Ascending aorta (tissue), 2 donors: ENCODE measurements around the gene MITF. TPM values are rescaled to one million over a fixed set of nuclear protein-coding genes. Genes with fewer than 3 reads are reported as not detected.

ENCODE experiments used
- DNase-seq, 2 donors: peaks; one replicate each; pipeline ENCODE4 v3.0.0-alpha.2; 2019; ENCODE audit warnings: low spot score in 2 of 2
- H3K27ac ChIP-seq, 2 donors: fragments of 200-600 bp; sonication (generic); one replicate each; pipeline ENCODE4 v1.5.1; 2016 to 2017; ENCODE audit warnings: mild to moderate bottlenecking in 1 of 2
- H3K27me3 ChIP-seq: fragments of 200-600 bp; sonication (generic); one replicate; pipeline ENCODE4 v1.5.1; 2017
- H3K36me3 ChIP-seq, 2 donors: fragments of 200-600 bp; sonication (generic); one replicate each; pipeline ENCODE4 v1.5.1; 2016
- H3K4me1 ChIP-seq, 2 donors: fragments of 200-600 bp; sonication (generic); one replicate each; pipeline ENCODE4 v1.5.1; 2016 to 2017; ENCODE audit warnings: mild to moderate bottlenecking in 1 of 2
- H3K4me3 ChIP-seq, 2 donors: fragments of 200-600 bp; sonication (generic); one replicate each; pipeline ENCODE4 v1.5.1; 2016 to 2017; ENCODE audit warnings: mild to moderate bottlenecking in 1 of 2
- H3K9me3 ChIP-seq, 2 donors: fragments of 200-600 bp; sonication (generic); one replicate each; pipeline ENCODE4 v1.5.1; 2016
- CTCF ChIP-seq, 3 experiments: fragments of 200-600 bp in 2 of 3; fragments of 450-650 bp in 1 of 3; sonication (generic) in 2 of 3; IDR thresholded peaks; one replicate each; pipeline ENCODE4 v1.5.1; 2016 to 2019; ENCODE audit warnings: antibody characterized with exemption in 3 of 3, mild to moderate bottlenecking in 1 of 3, moderate library complexity in 1 of 3
- intact Hi-C: fragments of 100-400 bp; cut with DNase I; formaldehyde crosslinking; loops from one replicate; pipeline ENCODE4 v1.15.1; 2023
- total RNA-seq: library from RNA; depleted of rRNA; stranded (reverse); fragments of >200 nt; gene quantifications from one replicate; pipeline ENCODE4 v1.1.0, GENCODE V29; 2016

Gene MITF
- total RNA-seq, 1 donor from 2014 or later = 27.4 TPM

DNA sequence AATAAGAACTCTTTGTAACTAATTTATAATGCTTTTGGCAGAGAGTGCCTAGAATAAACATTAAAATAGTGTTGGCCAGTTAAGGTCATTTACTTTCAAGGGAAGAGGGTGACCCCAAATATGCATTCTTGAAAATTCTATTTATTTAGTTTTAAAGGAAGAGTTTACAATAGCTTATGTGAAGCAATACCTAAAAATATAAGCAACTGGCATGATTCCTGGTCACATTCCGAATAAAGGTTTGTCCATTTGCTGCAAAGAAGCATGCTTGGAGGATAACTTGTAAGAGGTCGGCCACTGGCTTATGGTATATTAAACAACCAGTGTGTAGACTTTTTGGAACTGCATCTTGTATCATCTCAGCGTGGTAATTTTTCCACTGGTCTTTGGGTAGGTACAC is 10.2 kb downstream of the MITF start:
- Histone ChIP-seq H3K36me3 (no peaks in the 10 kb centered on the region), H3K4me3 (no peak overlapping the region), H3K9me3 (peaks cover 0 to 10% of the 10 kb centered on the region in 2 donors), H3K27ac (no peak overlapping the region), H3K27me3 (no peaks in the 10 kb centered on the region), H3K4me1 (peaks cover 10 to 39% of the 10 kb centered on the region in 2 donors)
- intact Hi-C loops = no loop called here
- TF ChIP-seq CTCF (IDR thresholded peaks at IDR 0.05) = no peak
- DNase-seq = no peak

- Histone ChIP-seq H3K4me3 (no peak overlapping the region), H3K27me3 (no peaks in the 10 kb centered on the region), H3K27ac (no peak overlapping the region), H3K9me3 (peaks cover 0 to 10% of the 10 kb centered on the region in 2 donors), H3K36me3 (no peaks in the 10 kb centered on the region), H3K4me1 (peaks cover 10 to 33% of the 10 kb centered on the region in 2 donors)
- no peak for DNase-seq
- no peak for TF ChIP-seq CTCF (IDR thresholded peaks at IDR 0.05)
- intact Hi-C loops = no loop called here
Observed at GRCh38 chr3:69750549-69750948, 11.3 kb downstream of the MITF start.

DNA sequence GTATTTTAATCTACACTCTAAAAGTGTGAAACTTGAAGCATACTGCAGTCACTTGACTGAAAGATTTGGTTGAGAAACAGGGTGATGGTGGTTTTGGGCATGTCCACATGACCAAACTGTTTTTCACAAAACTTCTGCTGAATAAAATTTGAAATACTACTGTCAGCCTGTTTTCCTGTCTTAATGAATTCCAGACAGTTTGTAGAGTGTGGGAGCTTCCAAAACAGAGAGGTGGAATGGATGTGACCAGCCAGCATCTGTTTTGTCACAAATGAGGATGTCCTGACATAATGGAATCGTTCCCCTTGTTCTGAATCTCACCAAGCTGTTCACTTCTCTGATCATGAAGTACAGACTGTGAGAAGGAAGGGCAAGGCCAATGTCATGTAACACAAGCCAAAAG is 11.8 kb downstream of the MITF start:
- no peak overlapping the region for H3K27ac ChIP-seq
- peaks cover 10 to 29% of the 10 kb centered on the region in 2 donors for H3K4me1 ChIP-seq
- no peak for TF ChIP-seq CTCF (IDR thresholded peaks at IDR 0.05)
- H3K36me3 ChIP-seq = no peaks in the 10 kb centered on the region
- DNase-seq = no peak
- no peaks in the 10 kb centered on the region for H3K27me3 ChIP-seq
- intact Hi-C loops = no loop called here
- H3K9me3 ChIP-seq = peaks cover 0 to 10% of the 10 kb centered on the region in 2 donors
- no peak overlapping the region for H3K4me3 ChIP-seq

- H3K27ac ChIP-seq = no peak overlapping the region
- no peak overlapping the region for H3K4me3 ChIP-seq
- no peaks in the 10 kb centered on the region for H3K36me3 ChIP-seq
- intact Hi-C loops = no loop called here
- peaks cover 2 to 18% of the 10 kb centered on the region in 2 donors for H3K4me1 ChIP-seq
- no peak for DNase-seq
- H3K27me3 ChIP-seq = no peaks in the 10 kb centered on the region
- TF ChIP-seq CTCF (IDR thresholded peaks at IDR 0.05) = no peak
- H3K9me3 ChIP-seq = peaks cover 0 to 10% of the 10 kb centered on the region in 2 donors
Observed at GRCh38 chr3:69752241-69752640, 13.0 kb downstream of the MITF start.

DNA sequence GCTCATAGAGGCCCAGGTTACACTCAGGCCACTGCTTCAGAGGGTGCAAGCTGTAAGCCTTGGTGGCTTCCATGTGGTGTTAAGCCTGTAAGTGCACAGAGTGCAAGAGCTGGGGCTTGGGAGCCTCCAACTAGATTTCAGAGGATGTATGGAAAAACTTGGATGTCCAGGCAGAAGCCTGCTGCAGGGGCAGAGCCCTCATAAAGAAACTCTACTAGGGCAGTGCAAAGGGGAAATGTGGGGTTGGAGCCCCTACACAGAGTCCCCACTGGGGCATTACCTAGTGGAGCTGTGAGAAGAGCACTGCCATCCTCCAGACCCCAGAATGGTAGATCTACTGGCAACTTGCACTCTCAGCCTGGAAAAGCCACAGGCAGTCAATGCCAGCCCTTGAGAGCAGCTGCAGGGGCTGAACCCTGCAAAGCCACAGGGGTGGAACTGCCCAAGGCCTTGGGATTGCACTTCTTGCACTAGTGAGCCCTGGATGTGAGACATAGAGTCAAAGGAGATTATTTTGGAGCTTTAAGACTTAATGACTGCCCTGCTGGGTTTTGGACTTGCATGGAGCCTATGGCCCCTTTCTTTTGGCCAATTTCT is 14.0 kb downstream of the MITF start:
- no peak overlapping the region for H3K4me3 ChIP-seq
- intact Hi-C loops = loop anchor here (1.0 kb wide), 1 partner anchor 25 kb away; no protein-coding TSS in a partner anchor
- DNase-seq = no peak
- H3K4me1 ChIP-seq = peaks cover 0 to 14% of the 10 kb centered on the region in 2 donors
- H3K36me3 ChIP-seq = no peaks in the 10 kb centered on the region
- no peak for TF ChIP-seq CTCF (IDR thresholded peaks at IDR 0.05)
- H3K9me3 ChIP-seq = peaks cover 0 to 10% of the 10 kb centered on the region in 2 donors
- H3K27ac ChIP-seq = no peak overlapping the region
- no peaks in the 10 kb centered on the region for H3K27me3 ChIP-seq

DNA sequence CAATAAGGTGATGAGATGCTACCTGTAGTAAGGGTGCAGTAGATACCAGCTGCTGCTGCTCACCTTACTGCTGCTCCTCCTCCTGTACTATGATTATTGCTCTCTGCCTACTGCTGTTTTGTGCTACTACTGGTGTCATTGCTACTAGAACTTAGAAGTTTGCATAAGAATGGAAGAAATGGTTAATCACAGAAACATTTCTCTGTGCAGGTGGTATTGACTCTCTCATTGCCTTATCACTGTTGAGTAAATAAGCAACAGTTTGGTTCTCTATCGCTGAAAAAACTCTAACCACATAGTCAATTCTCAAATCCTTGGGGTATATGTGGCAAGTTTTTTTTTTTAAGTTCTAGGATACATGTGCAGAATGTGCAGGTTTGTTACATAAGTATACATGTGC is 16.5 kb downstream of the MITF start:
- H3K4me3 ChIP-seq = no peak overlapping the region
- no peak for DNase-seq
- H3K27ac ChIP-seq = no peak overlapping the region
- no peaks in the 10 kb centered on the region for H3K4me1 ChIP-seq
- peaks cover 0 to 10% of the 10 kb centered on the region in 2 donors for H3K9me3 ChIP-seq
- H3K27me3 ChIP-seq = no peaks in the 10 kb centered on the region
- H3K36me3 ChIP-seq = no peaks in the 10 kb centered on the region
- intact Hi-C loops = no loop called here
- TF ChIP-seq CTCF (IDR thresholded peaks at IDR 0.05) = no peak
